Measurements from ENCODE around the gene GRIN2C.

DNA sequence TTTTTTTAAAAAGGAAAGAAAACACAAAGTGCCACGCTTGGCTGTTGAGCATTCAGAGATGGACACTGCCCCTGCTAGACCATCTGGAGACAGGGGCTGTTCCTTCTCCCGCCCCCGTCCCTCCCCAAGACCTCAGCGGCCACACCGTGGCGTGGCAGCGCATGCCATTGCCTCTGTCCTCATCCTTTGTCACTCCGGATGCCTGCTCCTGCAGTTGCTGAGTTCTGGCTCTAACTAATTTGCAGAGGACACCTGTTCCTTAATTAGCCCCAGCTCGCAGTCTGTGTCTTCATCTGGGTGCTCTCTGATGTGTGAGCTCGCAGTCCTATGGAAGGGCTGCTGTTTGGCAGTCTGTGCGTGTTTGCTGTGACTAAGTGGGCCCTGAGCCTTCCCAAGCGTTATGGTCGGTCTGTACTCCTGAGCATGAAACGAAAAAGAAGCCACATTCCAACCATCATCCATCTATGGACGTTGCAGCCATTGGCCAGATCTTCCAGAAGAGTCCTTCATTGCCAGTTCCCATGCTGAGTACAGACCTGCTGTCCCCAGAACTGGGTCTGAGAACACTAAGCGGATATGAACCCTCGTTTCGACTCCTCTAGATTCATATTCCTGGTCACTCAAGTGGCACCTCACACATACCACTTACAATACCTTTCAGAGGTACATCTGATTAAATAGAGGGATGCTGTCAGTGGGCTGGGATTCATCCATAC is 42.6 kb downstream of the GRIN2C start:
- TF ChIP-seq, protein P1, sequence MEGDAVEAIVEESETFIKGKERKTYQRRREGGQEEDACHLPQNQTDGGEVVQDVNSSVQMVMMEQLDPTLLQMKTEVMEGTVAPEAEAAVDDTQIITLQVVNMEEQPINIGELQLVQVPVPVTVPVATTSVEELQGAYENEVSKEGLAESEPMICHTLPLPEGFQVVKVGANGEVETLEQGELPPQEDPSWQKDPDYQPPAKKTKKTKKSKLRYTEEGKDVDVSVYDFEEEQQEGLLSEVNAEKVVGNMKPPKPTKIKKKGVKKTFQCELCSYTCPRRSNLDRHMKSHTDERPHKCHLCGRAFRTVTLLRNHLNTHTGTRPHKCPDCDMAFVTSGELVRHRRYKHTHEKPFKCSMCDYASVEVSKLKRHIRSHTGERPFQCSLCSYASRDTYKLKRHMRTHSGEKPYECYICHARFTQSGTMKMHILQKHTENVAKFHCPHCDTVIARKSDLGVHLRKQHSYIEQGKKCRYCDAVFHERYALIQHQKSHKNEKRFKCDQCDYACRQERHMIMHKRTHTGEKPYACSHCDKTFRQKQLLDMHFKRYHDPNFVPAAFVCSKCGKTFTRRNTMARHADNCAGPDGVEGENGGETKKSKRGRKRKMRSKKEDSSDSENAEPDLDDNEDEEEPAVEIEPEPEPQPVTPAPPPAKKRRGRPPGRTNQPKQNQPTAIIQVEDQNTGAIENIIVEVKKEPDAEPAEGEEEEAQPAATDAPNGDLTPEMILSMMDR (conservative IDR thresholded peaks at IDR 0.05; ENCODE audit: low read length), result no peak
- TF ChIP-seq EZH2phosphoT487 (IDR thresholded peaks at IDR 0.05; ENCODE audit: borderline replicate concordance), result no peak

Measured in Loucy (cell line).